Right forelimb (tissue), 1 donor: ENCODE data around the gene TMEM170B.
"Not testable (repeated sequence)": the region's sequence is repeated elsewhere in the genome, so short reads cannot be mapped to it uniquely, and the experiment has no call there.

Experiments
- DNase-seq: peaks from one replicate; pipeline ENCODE4 v3.0.0-alpha.2; 2018

Gene TMEM170B

GRCh38 chr6:11532097-11532496 lies 5.5 kb upstream of the TMEM170B start:
- DNase-seq, result no peak

- no peak for DNase-seq
These were observed 3.0 kb upstream of the TMEM170B start for GRCh38 chr6:11534561-11534960.

- DNase-seq, result no peak
These were observed 1.7 kb upstream of the TMEM170B start for GRCh38 chr6:11535801-11536230.

GRCh38 chr6:11536795-11537194 lies 754 bp upstream of the TMEM170B start:
- DNase-seq, result no peak

GRCh38 chr6:11538052-11538818 lies 686 bp downstream of the TMEM170B start:
- DNase-seq, result peak; percentile 59

DNA sequence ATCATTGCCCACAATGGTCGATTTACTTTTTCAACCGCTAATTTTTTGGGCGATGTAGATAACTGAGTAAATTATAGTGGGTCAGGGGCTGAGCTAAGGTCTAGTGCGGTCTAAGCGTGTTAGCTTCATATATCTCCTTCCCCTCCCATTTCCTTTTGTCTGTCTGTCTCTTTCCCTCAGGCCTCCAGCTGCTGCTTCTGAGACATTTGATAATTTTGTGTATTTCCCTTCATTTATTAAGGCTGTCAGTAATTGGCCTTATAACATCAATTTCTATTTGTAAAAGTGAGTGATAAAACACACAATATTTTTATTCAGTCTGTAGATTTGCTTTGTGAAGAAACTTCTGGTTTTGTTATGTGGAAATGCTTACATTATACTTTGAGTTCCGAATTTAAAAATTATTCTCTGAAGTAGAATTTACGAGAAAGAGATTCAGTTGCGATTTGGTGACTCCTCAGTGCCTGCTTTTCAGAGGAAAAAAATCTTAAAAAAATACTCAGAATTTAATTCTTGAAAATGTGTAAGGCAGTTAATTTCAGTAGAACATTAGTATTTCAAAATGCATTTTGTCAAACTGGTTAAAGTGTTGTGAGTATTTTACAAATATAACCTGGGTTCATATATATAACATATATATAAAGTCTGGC lies 1.4 kb downstream of the TMEM170B start:
- no peak for DNase-seq

GRCh38 chr6:11542863-11543262 lies 5.3 kb downstream of the TMEM170B start:
- no peak for DNase-seq

- DNase-seq, result no peak
These were observed 6.5 kb downstream of the TMEM170B start for GRCh38 chr6:11543919-11544518.

GRCh38 chr6:11547846-11548245 lies 10.3 kb downstream of the TMEM170B start:
- DNase-seq, result not testable (repeated sequence)

DNA sequence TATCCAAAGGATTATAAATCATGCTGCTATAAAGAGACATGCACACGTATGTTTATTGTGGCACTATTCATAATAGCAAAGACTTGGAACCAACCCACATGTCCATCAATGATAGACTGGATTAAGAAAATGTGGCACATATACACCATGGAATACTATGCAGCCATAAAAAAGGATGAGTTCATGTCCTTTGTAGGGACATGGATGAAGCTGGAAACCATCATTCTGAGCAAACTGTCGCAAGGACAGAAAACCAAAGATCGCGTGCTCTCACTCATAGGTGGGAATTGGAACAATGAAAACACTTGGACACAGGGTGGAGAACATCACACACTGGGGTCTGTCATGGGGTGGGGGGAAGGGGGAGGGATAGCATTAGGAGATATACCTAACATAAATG lies 11.0 kb downstream of the TMEM170B start:
- not testable (repeated sequence) for DNase-seq

GRCh38 chr6:11551053-11551452 lies 13.5 kb downstream of the TMEM170B start:
- DNase-seq, result no peak

GRCh38 chr6:11552442-11552841 lies 14.9 kb downstream of the TMEM170B start:
- no peak for DNase-seq

DNA sequence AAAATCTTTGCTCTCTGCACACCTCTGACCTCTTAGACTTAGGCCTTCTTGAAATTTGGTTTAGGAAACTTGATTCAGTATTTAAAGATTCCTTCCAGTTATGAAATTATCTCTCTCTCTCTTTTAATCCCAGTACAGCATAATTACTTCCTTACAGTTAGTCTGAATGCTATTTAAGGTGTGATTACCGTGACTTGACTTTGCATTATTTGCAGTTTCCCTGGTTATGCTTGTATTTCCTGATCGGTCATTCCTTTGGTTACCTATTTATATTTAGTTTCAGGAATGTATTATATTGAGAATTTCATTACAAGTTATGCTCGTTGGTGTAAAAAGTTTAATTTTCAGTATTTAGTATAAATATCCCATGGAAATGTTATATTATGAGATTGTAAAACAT lies 16.3 kb downstream of the TMEM170B start:
- no peak for DNase-seq

- no peak for DNase-seq
These were observed 18.8 kb downstream of the TMEM170B start for GRCh38 chr6:11556309-11556708.

DNA sequence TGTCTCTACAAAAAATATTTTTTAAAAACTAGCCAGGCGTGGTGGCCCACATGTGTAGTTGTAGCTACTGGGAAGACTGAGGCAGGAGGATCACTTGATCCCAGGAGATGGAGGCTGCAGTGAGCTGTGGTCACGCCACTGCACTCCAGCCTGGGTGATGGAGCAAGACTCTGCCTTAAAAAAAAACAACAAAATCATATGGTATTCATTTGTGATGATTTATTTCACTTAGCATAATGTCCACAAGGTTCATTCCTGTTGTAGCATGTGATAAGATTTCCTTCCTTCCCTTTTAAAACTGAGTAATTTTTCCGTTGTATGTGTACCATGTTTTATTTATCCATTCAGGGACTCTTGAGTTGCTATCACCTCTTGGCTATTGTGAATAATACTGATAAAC lies 26.2 kb downstream of the TMEM170B start:
- no peak for DNase-seq

DNA sequence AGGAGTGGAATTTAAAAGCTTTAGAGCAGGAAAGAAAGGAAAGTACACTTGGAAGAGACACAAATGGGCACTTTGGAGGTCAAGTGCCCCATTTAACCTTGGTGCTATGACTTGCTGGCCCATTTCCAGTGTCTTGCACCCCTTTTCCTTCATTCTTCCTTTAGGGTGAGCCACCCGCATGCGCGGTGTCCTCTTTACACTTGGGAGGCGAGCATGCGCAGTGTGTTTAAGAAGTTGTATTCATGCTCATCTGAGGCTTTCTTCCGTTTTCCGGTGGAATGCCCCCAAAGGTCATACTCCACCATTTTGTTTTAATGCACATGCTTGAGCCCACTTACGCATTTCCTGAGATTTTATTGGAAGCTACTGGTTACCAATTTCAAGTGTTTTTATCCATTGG lies 29.1 kb downstream of the TMEM170B start:
- DNase-seq, result no peak

- DNase-seq, result no peak
These were observed 33.5 kb downstream of the TMEM170B start for GRCh38 chr6:11571073-11571472.

GRCh38 chr6:11575408-11576033 lies 38.0 kb downstream of the TMEM170B start:
- DNase-seq, result no peak

DNA sequence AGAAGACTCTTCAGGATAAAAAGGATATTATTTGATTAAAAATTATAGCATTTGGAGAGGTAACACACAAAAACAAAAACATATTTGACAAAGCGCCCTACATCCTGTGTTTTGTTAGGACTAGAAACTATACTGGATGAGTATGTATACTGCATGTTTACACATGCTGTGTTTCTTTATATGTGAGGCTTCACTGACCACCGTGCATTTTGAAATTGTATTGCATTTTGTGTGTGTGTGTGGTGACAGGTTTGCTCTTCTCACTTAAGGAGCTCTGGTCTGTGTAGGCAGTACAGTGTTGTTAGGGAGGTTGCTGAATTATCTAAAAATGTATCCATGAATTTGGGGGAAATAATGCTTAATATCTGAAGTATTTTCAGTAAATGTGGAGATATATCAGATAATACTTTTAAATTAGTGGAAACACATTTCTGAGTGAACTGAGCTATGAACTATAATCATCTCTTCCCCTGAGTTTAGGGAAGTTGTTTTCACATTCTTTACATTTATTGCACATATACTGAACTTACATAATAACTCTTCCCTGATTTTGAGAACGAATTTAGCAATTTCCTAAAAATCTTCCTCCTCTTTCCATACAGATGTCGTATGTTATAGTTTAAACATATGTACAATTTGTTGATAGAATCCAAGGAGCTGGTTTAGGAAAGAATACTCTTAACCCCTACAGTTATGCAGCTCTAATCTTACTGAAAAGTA lies 43.3 kb downstream of the TMEM170B start:
- no peak for DNase-seq

GRCh38 chr6:11584244-11584643 lies 46.7 kb downstream of the TMEM170B start:
- DNase-seq, result no peak

GRCh38 chr6:11585426-11586016 lies 48.0 kb downstream of the TMEM170B start:
- no peak for DNase-seq

- no peak for DNase-seq
These were observed 48.6 kb downstream of the TMEM170B start for GRCh38 chr6:11586117-11586516.

DNA sequence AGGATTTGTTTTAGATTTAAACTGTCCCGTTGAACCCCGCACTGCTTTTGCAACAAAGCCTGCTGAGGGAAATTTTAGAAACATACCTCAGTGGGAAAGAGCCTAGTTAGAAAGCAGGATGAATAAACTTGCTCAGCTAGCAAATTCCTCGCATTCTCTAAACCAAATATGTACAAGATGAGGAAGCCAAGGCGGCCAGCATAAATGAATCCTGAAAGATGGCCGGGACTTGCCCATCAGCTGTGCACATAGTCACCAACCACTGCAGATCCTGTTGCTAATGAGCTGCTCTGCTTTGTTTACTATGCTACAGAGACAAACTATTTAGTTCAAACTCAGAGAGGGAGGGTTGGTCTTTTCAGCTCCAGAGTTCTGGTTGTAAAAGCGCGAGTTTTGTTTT lies 49.0 kb downstream of the TMEM170B start:
- no peak for DNase-seq
